Uterus (tissue), 4 donors: ENCODE results near the gene UROC1. TPM values are rescaled to one million over a fixed set of nuclear protein-coding genes. Genes with fewer than 3 reads are reported as not detected.

ENCODE experiments used
- DNase-seq, 2 donors: peaks; one replicate each; pipeline ENCODE4 v3.0.0-alpha.2; 2019 to 2020
- H3K27ac ChIP-seq, 2 donors: fragments of 200-600 bp; sonication (generic); 1 replicate in 1 of 2; 2 replicates in 1 of 2; pipeline ENCODE4 v1.5.1; 2016 to 2018
- H3K27me3 ChIP-seq, 2 donors: fragments of 200-600 bp; sonication (generic); one replicate each; pipeline ENCODE4 v1.5.1; 2018 to 2019; ENCODE audit warnings: control low read depth in 1 of 2
- H3K36me3 ChIP-seq, 2 donors: fragments of 200-600 bp; sonication (generic); one replicate each; pipeline ENCODE4 v1.5.1; 2019; ENCODE audit warnings: control low read depth in 1 of 2
- H3K4me1 ChIP-seq, 2 donors: fragments of 200-600 bp; sonication (generic); one replicate each; pipeline ENCODE4 v1.5.1; 2018 to 2019; ENCODE audit warnings: control low read depth in 1 of 2
- H3K4me3 ChIP-seq, 2 donors: fragments of 200-600 bp; sonication (generic); 1 replicate in 1 of 2; 2 replicates in 1 of 2; pipeline ENCODE4 v1.5.1; 2018 to 2019; ENCODE audit warnings: mild to moderate bottlenecking in 1 of 2
- H3K9me3 ChIP-seq, 2 donors: fragments of 200-600 bp; sonication (generic); one replicate each; pipeline ENCODE4 v1.5.1; 2019; ENCODE audit warnings: control low read depth in 1 of 2
- POLR2A ChIP-seq, 2 donors: fragments of 450-650 bp; IDR thresholded peaks; one replicate each; pipeline ENCODE4 v1.6.1; 2016; ENCODE audit warnings: antibody characterized with exemption in 2 of 2, mild to moderate bottlenecking in 1 of 2, moderate library complexity in 1 of 2
- intact Hi-C: fragments of 100-400 bp; cut with DNase I; formaldehyde crosslinking; loops from one replicate; pipeline ENCODE4 v1.15.1; 2023; ENCODE audit warnings: low total_unique reads
- total RNA-seq, 4 donors: library from RNA; depleted of rRNA in 3 of 4; stranded (reverse); fragments of >200 nt in 3 of 4; gene quantifications; one replicate each; pipeline versions ENCODE4 v1.1.0 to v1.2.4, GENCODE V29; 2014 to 2023
- TF ChIP-seq, protein P1 (sequence below), 4 experiments: fragments of 200-600 bp in 2 of 4; fragments of 450-650 bp in 2 of 4; sonication (generic) in 2 of 4; IDR thresholded peaks; one replicate each; pipeline ENCODE4 v1.5.1; 2016 to 2019; ENCODE audit warnings: antibody characterized with exemption in 4 of 4, mild to moderate bottlenecking in 2 of 4, moderate library complexity in 1 of 4
- donor health status: DM: yes; HTN: yes; CAD: no.

Gene UROC1
- total RNA-seq, result under 1 TPM in 1 of 4 donors, not detected in 3; 0.07 TPM

DNA sequence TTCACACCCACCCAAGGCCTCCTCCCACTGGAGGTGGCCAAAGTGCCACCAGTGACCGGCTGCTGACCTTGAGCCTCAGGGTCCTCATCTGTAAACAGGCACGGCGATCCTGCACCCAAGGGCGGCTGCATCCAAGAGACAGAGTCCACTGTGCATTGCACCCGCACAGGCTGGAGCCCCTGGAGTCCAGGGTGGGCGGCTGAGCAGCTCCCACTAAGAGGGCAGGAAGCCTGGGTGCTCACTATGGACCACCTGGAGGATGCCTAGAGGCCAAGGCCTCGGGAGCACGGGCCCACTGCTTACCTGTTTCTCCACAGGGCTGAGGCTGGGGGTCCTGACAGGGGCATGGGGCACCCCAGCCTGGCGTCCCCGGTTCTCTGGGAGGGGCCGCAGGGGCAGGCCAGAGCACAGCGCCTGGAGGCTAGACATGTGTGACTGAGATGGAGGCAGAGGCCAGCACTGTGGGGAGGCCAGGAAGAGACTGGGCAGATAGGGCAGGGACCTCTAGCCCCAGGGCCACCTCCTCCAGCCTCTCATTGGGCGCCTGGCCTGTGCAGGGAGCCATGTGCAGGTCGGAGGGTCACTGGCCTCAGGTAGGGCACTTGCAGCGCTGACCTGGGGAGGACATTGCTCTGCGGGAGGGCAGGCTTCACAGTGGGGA lies at the start of gene UROC1:
Gene UROC1 (minus strand): TSS at position 483 of the 661 bp plus-strand sequence. CDS start 54 bp downstream, at position 429.
- H3K4me3 ChIP-seq, result no peak within 1 kb of the TSS
- intact Hi-C loops, result no loop called here
- no peaks in the 10 kb centered on the region for H3K36me3 ChIP-seq
- TF ChIP-seq POLR2A (IDR thresholded peaks at IDR 0.05), result no peak
- TF ChIP-seq, protein P1, sequence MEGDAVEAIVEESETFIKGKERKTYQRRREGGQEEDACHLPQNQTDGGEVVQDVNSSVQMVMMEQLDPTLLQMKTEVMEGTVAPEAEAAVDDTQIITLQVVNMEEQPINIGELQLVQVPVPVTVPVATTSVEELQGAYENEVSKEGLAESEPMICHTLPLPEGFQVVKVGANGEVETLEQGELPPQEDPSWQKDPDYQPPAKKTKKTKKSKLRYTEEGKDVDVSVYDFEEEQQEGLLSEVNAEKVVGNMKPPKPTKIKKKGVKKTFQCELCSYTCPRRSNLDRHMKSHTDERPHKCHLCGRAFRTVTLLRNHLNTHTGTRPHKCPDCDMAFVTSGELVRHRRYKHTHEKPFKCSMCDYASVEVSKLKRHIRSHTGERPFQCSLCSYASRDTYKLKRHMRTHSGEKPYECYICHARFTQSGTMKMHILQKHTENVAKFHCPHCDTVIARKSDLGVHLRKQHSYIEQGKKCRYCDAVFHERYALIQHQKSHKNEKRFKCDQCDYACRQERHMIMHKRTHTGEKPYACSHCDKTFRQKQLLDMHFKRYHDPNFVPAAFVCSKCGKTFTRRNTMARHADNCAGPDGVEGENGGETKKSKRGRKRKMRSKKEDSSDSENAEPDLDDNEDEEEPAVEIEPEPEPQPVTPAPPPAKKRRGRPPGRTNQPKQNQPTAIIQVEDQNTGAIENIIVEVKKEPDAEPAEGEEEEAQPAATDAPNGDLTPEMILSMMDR (IDR thresholded peaks at IDR 0.05), result no peak
- H3K9me3 ChIP-seq, result no peaks in the 10 kb centered on the region
- H3K27me3 ChIP-seq, result no peaks in the 10 kb centered on the region
- no peaks in the 10 kb centered on the region for H3K4me1 ChIP-seq
- DNase-seq, result no peak
- no peak within 1 kb of the TSS for H3K27ac ChIP-seq

DNA sequence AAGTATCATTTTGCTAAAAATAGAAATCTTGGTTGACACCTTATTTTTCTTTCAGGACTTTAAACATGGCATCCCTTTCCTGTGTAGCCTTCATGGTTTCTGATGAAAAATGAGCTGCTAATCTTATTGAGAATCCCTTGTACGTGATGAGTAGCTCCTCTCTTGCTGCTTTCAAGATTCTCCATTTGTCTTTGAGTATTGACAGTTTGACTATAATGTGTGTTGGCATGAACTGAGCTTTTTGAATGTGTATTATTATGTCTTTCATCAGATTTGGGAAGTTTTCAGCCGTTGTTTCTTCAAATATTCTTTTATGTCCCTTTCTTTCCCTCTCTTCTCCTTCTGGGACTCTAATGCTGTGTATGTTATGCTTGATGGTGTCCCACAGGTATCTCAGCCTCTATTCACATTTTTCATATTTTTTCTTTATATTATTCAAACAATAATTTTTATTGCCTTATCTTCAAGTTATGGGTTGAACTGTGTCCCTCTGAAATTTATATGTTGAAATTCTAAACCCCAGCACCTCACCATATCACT lies 45.2 kb upstream of the UROC1 start:
- intact Hi-C loops, result no loop called here
- no peak for TF ChIP-seq POLR2A (IDR thresholded peaks at IDR 0.05)
- TF ChIP-seq, protein P1 (IDR thresholded peaks at IDR 0.05), result no peak
- H3K4me1 ChIP-seq, result no peaks in the 10 kb centered on the region
- no peaks in the 10 kb centered on the region for H3K9me3 ChIP-seq
- DNase-seq, result no peak
- no peak overlapping the region for H3K4me3 ChIP-seq
- no peaks in the 10 kb centered on the region for H3K27me3 ChIP-seq
- H3K27ac ChIP-seq, result no peak overlapping the region
- no peaks in the 10 kb centered on the region for H3K36me3 ChIP-seq

DNA sequence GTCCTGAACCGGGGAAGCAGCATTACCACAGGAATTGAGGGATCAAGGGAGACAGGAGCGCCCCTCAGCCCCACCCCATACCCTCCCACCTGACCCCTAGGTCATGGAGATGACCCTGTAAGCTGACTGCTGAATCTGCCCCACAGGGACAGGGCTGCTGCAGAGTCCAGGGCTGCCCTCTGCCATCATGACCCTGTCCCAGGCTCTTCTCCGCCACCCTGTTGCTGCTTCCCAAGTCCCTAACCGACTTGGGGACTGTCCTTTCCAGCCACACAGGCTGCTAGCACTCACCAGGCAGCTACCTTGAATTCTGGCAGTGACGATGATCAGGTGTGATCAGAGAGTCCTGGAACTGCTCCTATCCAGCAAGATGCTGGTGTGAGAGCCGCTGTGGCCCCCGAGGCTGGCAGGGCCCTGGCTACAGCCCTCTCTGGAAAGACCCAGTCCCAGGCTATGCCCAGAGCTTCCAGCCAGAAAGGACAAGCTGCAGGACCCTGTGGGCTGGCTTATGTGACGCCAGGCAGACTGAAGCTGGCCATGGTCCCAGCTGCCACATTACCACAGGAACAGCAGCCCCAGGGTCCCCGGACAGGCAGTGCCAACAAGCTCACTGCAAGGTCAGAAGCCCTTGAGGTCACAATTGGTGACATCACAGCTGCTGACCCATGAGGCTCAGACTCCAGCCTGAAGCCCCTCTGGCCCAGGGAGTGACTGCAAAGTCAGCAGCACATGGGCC lies 40.9 kb upstream of the UROC1 start, which contains the start of gene C3orf22:
Gene C3orf22 (minus strand): TSS at position 597 of the 736 bp plus-strand sequence. CDS start 5,542 bp downstream, outside the sequence.
- Histone ChIP-seq H3K27ac (no peak within 1 kb of the TSS), H3K9me3 (no peaks in the 10 kb centered on the region), H3K4me1 (no peaks in the 10 kb centered on the region), H3K4me3 (no peak within 1 kb of the TSS), H3K27me3 (no peaks in the 10 kb centered on the region), H3K36me3 (no peaks in the 10 kb centered on the region)
- peak; percentile 5 to 7 for DNase-seq
- intact Hi-C loops, result no loop called here
- TF ChIP-seq, protein P1 (IDR thresholded peaks at IDR 0.05), result no peak
- TF ChIP-seq POLR2A (IDR thresholded peaks at IDR 0.05), result no peak

DNA sequence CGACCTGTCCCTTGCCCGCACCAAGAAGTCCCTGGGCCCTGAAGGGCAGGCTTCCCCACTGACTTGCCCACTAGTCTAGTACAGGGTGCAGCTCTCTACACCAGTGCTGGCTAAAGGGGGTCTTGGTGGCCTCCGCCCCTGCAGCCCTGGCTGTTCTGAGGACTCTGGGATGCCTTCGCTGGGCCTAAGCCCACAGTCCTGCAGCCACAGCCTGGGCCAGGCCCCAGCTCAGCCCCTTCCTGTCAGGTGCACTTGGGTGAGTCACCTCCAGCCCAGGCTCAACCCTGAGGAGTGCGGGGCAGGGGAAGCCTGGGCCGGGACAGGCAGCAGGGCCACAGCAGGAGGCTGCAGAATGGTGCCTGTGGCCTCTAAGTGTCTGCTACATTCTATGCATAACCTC lies 40.2 kb upstream of the UROC1 start:
- Histone ChIP-seq H3K4me3 (no peak overlapping the region), H3K27ac (no peak overlapping the region), H3K4me1 (no peaks in the 10 kb centered on the region), H3K9me3 (no peaks in the 10 kb centered on the region), H3K36me3 (no peaks in the 10 kb centered on the region), H3K27me3 (no peaks in the 10 kb centered on the region)
- peak in 1 of 2 donors; percentile 5 for DNase-seq
- intact Hi-C loops, result no loop called here
- TF ChIP-seq, protein P1 (IDR thresholded peaks at IDR 0.05), result no peak
- no peak for TF ChIP-seq POLR2A (IDR thresholded peaks at IDR 0.05)

DNA sequence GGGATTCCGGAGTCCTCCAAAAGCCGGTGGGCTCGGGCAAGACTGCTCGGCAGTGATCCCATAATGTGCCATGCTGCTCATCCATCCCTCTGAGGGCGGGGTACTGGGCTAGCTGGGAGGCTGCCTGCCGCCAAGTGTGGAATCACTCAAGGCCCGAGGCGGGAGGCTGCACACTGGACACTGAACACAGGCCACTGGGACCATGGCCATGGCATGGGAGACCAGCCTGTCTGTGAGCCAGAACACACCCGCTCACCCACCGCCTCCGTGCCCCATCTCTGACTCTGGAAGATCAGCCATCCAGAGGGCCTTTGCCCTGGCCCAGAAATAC lies 39.8 kb upstream of the UROC1 start:
- Histone ChIP-seq H3K27ac (no peak overlapping the region), H3K27me3 (no peaks in the 10 kb centered on the region), H3K4me1 (no peaks in the 10 kb centered on the region), H3K9me3 (no peaks in the 10 kb centered on the region), H3K36me3 (no peaks in the 10 kb centered on the region), H3K4me3 (no peak overlapping the region)
- TF ChIP-seq, protein P1 (IDR thresholded peaks at IDR 0.05), result no peak
- no peak for TF ChIP-seq POLR2A (IDR thresholded peaks at IDR 0.05)
- intact Hi-C loops, result no loop called here
- peak; percentile 5 to 8 for DNase-seq
